Mesenchymal stem cell (in vitro differentiated cells and primary cell): Measurements from ENCODE around the gene IFNA2.

Experiments used
- DNase-seq: peaks from one replicate; pipeline ENCODE4 v3.0.0-alpha.2; 2013
- H2AFZ ChIP-seq: one replicate; pipeline ENCODE4 v1.6.1; 2013; ENCODE audit warnings: low read depth, mild to moderate bottlenecking, control low read depth, inconsistent platforms, low read length, moderate library complexity
- H2AK5ac ChIP-seq: 2 replicates; pipeline ENCODE4 v1.6.1; 2013; ENCODE audit warnings: low read length, moderate library complexity, mild to moderate bottlenecking, inconsistent platforms; ENCODE audit not compliant: severe bottlenecking
- H2BK120ac ChIP-seq: one replicate; pipeline ENCODE4 v1.6.1; 2013; ENCODE audit warnings: low read depth, mild to moderate bottlenecking, inconsistent platforms, low read length, moderate library complexity
- H2BK12ac ChIP-seq, 2 experiments: one replicate each; pipeline ENCODE4 v1.6.1; 2013; ENCODE audit warnings: inconsistent platforms in 2 of 2, low read length in 2 of 2, mild to moderate bottlenecking in 2 of 2, moderate library complexity in 2 of 2, control low read depth in 1 of 2
- H2BK15ac ChIP-seq: one replicate; pipeline ENCODE4 v1.6.1; 2013; ENCODE audit warnings: mild to moderate bottlenecking, low read depth, inconsistent platforms; ENCODE audit not compliant: poor library complexity, severe bottlenecking
- H2BK5ac ChIP-seq: 2 replicates; pipeline ENCODE4 v1.6.1; 2013; ENCODE audit warnings: low read depth, mild to moderate bottlenecking, low read length, control low read depth, inconsistent platforms; ENCODE audit not compliant: poor library complexity, severe bottlenecking
- H3K14ac ChIP-seq, 2 experiments: one replicate each; pipeline ENCODE4 v1.6.1; 2013; ENCODE audit warnings: inconsistent platforms in 2 of 2, low read length in 2 of 2, control low read depth in 1 of 2, mild to moderate bottlenecking in 1 of 2, moderate library complexity in 1 of 2
- H3K18ac ChIP-seq, 2 experiments: one replicate each; pipeline ENCODE4 v1.6.1; 2013; ENCODE audit warnings: inconsistent platforms in 2 of 2, low read length in 2 of 2, control low read depth in 1 of 2, low read depth in 1 of 2, mild to moderate bottlenecking in 1 of 2
- H3K23ac ChIP-seq, 2 experiments: one replicate each; pipeline ENCODE4 v1.6.1; 2013; ENCODE audit warnings: inconsistent platforms in 2 of 2, low read length in 2 of 2, mild to moderate bottlenecking in 2 of 2, moderate library complexity in 2 of 2, control low read depth in 1 of 2
- H3K27ac ChIP-seq: 2 replicates; pipeline ENCODE4 v1.5.1; 2013; ENCODE audit warnings: mild to moderate bottlenecking, moderate library complexity, low read length, control low read depth, inconsistent platforms; ENCODE audit not compliant: poor library complexity, severe bottlenecking
- H3K27me3 ChIP-seq, 2 experiments: 2 replicates each; pipeline versions ENCODE4 v1.6.1 to v1.7.0; 2013; ENCODE audit warnings: low read length in 2 of 2, mild to moderate bottlenecking in 2 of 2, moderate library complexity in 2 of 2, control low read depth in 1 of 2, inconsistent platforms in 1 of 2; ENCODE audit not compliant: control insufficient read depth in 1 of 2, insufficient read depth in 1 of 2
- H3K36me3 ChIP-seq, 2 experiments: 2 replicates each; pipeline versions ENCODE4 v1.6.1 to v1.7.0; 2013; ENCODE audit warnings: low read length in 2 of 2, control low read depth in 1 of 2, inconsistent platforms in 1 of 2, low read depth in 1 of 2, mild to moderate bottlenecking in 1 of 2; ENCODE audit not compliant: insufficient read depth in 2 of 2, control insufficient read depth in 1 of 2
- H3K4ac ChIP-seq, 2 experiments: one replicate each; pipeline ENCODE4 v1.6.1; 2013; ENCODE audit warnings: inconsistent platforms in 2 of 2, low read length in 2 of 2, mild to moderate bottlenecking in 2 of 2, moderate library complexity in 2 of 2, control low read depth in 1 of 2, low read depth in 1 of 2
- H3K4me1 ChIP-seq: 2 replicates; pipeline ENCODE4 v1.6.1; 2013; ENCODE audit warnings: low read depth, low read length, control low read depth; ENCODE audit not compliant: control insufficient read depth, insufficient read depth
- H3K4me2 ChIP-seq: 2 replicates; pipeline ENCODE4 v1.6.1; 2013; ENCODE audit warnings: low read length, mild to moderate bottlenecking, inconsistent platforms; ENCODE audit not compliant: poor library complexity, severe bottlenecking
- H3K4me3 ChIP-seq, 2 experiments: 2 replicates each; pipeline versions ENCODE4 v1.5.1 to v1.7.0; 2013; ENCODE audit warnings: low read length in 2 of 2, mild to moderate bottlenecking in 2 of 2, control low read depth in 1 of 2, low read depth in 1 of 2; ENCODE audit not compliant: insufficient read depth in 1 of 2
- H3K79me1 ChIP-seq: replicated peaks from 2 replicates; pipeline ENCODE4 v1.6.1; 2013; ENCODE audit warnings: mild to moderate bottlenecking, control low read depth, low read length, inconsistent platforms; ENCODE audit not compliant: poor library complexity, severe bottlenecking
- H3K9ac ChIP-seq: 2 replicates; pipeline ENCODE4 v1.7.0; 2013; ENCODE audit warnings: mild to moderate bottlenecking, low read length, moderate library complexity
- H3K9me3 ChIP-seq: 2 replicates; pipeline ENCODE4 v1.7.0; 2013; ENCODE audit warnings: mild to moderate bottlenecking, low read length; ENCODE audit not compliant: control insufficient read depth
- H4K8ac ChIP-seq: one replicate; pipeline ENCODE4 v1.6.1; 2013; ENCODE audit warnings: inconsistent platforms, mild to moderate bottlenecking, low read length, moderate library complexity
- H4K91ac ChIP-seq: one replicate; pipeline ENCODE4 v1.6.1; 2013; ENCODE audit warnings: mild to moderate bottlenecking, low read length, inconsistent platforms
- WGBS: methylation state at CpG from one replicate; pipeline ENCODE4 v1.1.7; 2013; ENCODE audit warnings: mixed read lengths; 5-methylcytosine and 5-hydroxymethylcytosine counted together

The IFNA2 gene

DNA sequence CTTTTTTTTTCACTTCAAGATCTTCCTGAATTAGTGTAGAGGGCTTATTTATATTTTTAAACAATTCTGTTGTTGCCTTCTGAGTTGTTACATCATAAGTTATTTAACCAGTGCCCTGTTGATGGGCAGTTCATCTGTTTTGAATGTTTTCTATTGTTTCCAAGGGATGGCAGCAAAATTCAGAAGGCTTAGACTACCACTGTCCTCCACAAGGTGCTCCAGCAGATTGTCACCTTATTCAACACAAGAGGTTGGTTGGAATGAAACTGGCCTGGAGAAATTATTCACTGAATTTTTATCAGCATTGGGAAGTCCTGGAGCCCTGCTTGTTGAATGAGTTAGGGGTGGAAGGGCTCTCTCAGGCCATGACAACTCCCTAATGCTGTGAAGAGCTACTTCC, 48.7 kb downstream of the IFNA2 start:
- Histone ChIP-seq H3K4me1 (peaks cover 3% of the 10 kb centered on the region), H2AFZ (no peak overlapping the region), H3K4me3 (no peak overlapping the region), H3K27me3 (no peaks in the 10 kb centered on the region), H3K23ac (no peak overlapping the region), H3K36me3 (peaks cover 0 to 20% of the 10 kb centered on the region in 2 experiments), H4K8ac (no peak overlapping the region), H2BK120ac (no peak overlapping the region), H2BK15ac (no peak overlapping the region), H2BK12ac (no peak overlapping the region), H3K9ac (no peak overlapping the region), H2BK5ac (no peak overlapping the region), H3K4ac (no peak overlapping the region), H3K9me3 (no peaks in the 10 kb centered on the region), H4K91ac (no peak overlapping the region), H2AK5ac (no peak overlapping the region), H3K27ac (no peak overlapping the region), H3K4me2 (no peak overlapping the region), H3K14ac (no peak overlapping the region), H3K18ac (no peak overlapping the region), H3K79me1 (no peaks in the 10 kb centered on the region)
- no peak for DNase-seq

- no peak within 1 kb of the TSS for H2BK12ac ChIP-seq
- peak within 1 kb of the TSS; percentile 45 for H2AK5ac ChIP-seq
- H2BK5ac ChIP-seq = peak within 1 kb of the TSS; percentile 11
- peak within 1 kb of the TSS in 1 of 2 experiments; percentile 20 for H3K23ac ChIP-seq
- H2BK120ac ChIP-seq = peak within 1 kb of the TSS; percentile 91
- H4K8ac ChIP-seq = peak within 1 kb of the TSS; percentile 99
- peak within 1 kb of the TSS; percentile 27 to 99 for H3K4ac ChIP-seq
- peak within 1 kb of the TSS; percentile 69 for H3K4me2 ChIP-seq
- peaks cover 0 to 24% of the 10 kb centered on the region in 2 experiments for H3K36me3 ChIP-seq
- peak within 1 kb of the TSS; percentile 99 for H3K9ac ChIP-seq
- peak within 1 kb of the TSS; percentile 9 to 63 for H3K14ac ChIP-seq
- H3K9me3 ChIP-seq = no peaks in the 10 kb centered on the region
- no peaks in the 10 kb centered on the region for H3K79me1 ChIP-seq
- no peaks in the 10 kb centered on the region for H3K27me3 ChIP-seq
- H3K27ac ChIP-seq = peak within 1 kb of the TSS; percentile 77
- peak within 1 kb of the TSS; percentile 80 to 95 for H3K18ac ChIP-seq
- peaks cover 3% of the 10 kb centered on the region for H3K4me1 ChIP-seq
- peak; percentile 91 for DNase-seq
- H2AFZ ChIP-seq = peak within 1 kb of the TSS; percentile 33
- H4K91ac ChIP-seq = peak within 1 kb of the TSS; percentile 98
- H2BK15ac ChIP-seq = peak within 1 kb of the TSS; percentile 60
- H3K4me3 ChIP-seq = peak within 1 kb of the TSS; percentile 69 to 99
- under 1% methylated on average over 49 of the region's 55 CpGs for WGBS
Measured at GRCh38 chr9:21334701-21335632, 50.2 kb downstream of the IFNA2 start, which contains the start of gene KLHL9. Gene KLHL9 (minus strand): TSS chr9:21335404. CDS start chr9:21334859, 545 bp downstream.
